Chondrocyte (in vitro differentiated cells): ENCODE measurements around the gene FOXD1. TPM values are rescaled to one million over a fixed set of nuclear protein-coding genes. Genes with fewer than 3 reads are reported as not detected.
"Not testable (repeated sequence)": the region's sequence is repeated elsewhere in the genome, so short reads cannot be mapped to it uniquely, and the experiment has no call there.

Experiments used
- DNase-seq: peaks from one replicate; pipeline ENCODE4 v3.0.0; 2021; ENCODE audit warnings: mixed read lengths, low spot score
- H3K27ac Mint-ChIP-seq: one replicate; pipeline ENCODE4 v1.8.0; 2021; ENCODE audit warnings: mild to moderate bottlenecking, moderate library complexity, mixed read lengths; ENCODE audit not compliant: unreplicated experiment
- H3K27me3 Mint-ChIP-seq: 2 replicates; pipeline ENCODE4 v1.8.0; 2021; ENCODE audit warnings: low read depth, mixed read lengths
- H3K36me3 Mint-ChIP-seq: 2 replicates; pipeline ENCODE4 v1.8.0; 2021; ENCODE audit warnings: low read depth, mixed read lengths
- H3K4me1 Mint-ChIP-seq: 2 replicates; pipeline ENCODE4 v1.8.0; 2021; ENCODE audit warnings: low read depth, mild to moderate bottlenecking, mixed read lengths
- H3K4me3 Mint-ChIP-seq: one replicate; pipeline ENCODE4 v1.8.0; 2021; ENCODE audit warnings: mild to moderate bottlenecking, moderate library complexity, mixed read lengths; ENCODE audit not compliant: unreplicated experiment
- H3K9me3 Mint-ChIP-seq: 2 replicates; pipeline ENCODE4 v1.8.0; 2021; ENCODE audit warnings: low read depth, mixed read lengths
- total RNA-seq: library from RNA; stranded (reverse); gene quantifications from 3 replicates; pipeline ENCODE4 v1.2.1, GENCODE V29; 2021
- TF ChIP-seq, protein P1 (sequence below): fragments of 200-600 bp; sonication (generic); IDR thresholded peaks from 2 replicates; pipeline ENCODE4 v1.5.0; 2021; ENCODE audit warnings: antibody characterized with exemption, mild to moderate bottlenecking, moderate library complexity

The FOXD1 gene
- total RNA-seq, 1 donor from 2014 or later, result 28.6 TPM

DNA sequence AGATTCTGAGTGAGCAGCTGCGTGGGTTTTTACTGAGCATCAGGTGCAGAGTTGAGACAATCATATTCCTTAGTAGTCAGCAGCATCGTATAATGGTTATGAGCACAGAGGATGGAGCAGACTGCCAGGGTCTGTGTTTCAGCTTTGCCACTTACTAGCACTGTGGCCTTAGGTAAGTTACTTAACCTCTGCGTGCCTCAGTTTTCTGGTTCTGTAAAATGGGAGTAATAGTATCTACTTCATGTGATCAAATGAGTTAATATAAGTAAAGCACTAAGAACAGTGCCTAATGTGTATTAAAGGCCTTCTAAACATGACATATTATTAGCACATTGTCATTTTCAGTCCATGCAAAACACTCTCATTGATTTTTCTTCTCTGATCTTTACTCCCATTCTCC is 44.8 kb upstream of the FOXD1 start:
- Mint-ChIP-seq H3K4me3 (no peak overlapping the region), H3K36me3 (no peaks in the 10 kb centered on the region), H3K4me1 (peaks cover 26% of the 10 kb centered on the region), H3K27me3 (peaks cover 3% of the 10 kb centered on the region), H3K9me3 (no peaks in the 10 kb centered on the region), H3K27ac (no peak overlapping the region)
- no peak for DNase-seq
- TF ChIP-seq, protein P1, sequence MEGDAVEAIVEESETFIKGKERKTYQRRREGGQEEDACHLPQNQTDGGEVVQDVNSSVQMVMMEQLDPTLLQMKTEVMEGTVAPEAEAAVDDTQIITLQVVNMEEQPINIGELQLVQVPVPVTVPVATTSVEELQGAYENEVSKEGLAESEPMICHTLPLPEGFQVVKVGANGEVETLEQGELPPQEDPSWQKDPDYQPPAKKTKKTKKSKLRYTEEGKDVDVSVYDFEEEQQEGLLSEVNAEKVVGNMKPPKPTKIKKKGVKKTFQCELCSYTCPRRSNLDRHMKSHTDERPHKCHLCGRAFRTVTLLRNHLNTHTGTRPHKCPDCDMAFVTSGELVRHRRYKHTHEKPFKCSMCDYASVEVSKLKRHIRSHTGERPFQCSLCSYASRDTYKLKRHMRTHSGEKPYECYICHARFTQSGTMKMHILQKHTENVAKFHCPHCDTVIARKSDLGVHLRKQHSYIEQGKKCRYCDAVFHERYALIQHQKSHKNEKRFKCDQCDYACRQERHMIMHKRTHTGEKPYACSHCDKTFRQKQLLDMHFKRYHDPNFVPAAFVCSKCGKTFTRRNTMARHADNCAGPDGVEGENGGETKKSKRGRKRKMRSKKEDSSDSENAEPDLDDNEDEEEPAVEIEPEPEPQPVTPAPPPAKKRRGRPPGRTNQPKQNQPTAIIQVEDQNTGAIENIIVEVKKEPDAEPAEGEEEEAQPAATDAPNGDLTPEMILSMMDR, result no peak

DNA sequence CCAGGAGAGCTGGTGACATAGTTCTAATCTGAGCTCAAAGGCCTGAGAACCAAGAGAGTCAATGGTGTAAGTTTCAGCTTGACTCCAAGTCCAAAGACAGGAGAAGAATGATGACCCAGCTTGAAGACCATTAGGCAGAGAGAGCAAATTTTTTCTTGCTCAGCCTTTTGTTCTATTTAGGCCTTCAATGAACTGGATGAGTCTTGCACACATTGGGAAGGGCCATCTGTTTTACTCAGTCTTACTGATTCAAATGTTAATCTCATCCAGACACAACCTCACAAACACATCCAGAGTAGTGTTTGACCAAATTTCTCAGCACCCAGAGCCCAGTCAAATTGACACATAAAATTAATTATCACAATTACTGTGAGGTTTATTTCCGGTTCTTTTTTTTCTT is 42.6 kb upstream of the FOXD1 start:
- TF ChIP-seq, protein P1, result no peak
- Mint-ChIP-seq H3K27me3 (peaks cover 3% of the 10 kb centered on the region), H3K4me3 (no peak overlapping the region), H3K27ac (no peak overlapping the region), H3K4me1 (peaks cover 14% of the 10 kb centered on the region), H3K9me3 (no peaks in the 10 kb centered on the region), H3K36me3 (no peaks in the 10 kb centered on the region)
- DNase-seq, result no peak

DNA sequence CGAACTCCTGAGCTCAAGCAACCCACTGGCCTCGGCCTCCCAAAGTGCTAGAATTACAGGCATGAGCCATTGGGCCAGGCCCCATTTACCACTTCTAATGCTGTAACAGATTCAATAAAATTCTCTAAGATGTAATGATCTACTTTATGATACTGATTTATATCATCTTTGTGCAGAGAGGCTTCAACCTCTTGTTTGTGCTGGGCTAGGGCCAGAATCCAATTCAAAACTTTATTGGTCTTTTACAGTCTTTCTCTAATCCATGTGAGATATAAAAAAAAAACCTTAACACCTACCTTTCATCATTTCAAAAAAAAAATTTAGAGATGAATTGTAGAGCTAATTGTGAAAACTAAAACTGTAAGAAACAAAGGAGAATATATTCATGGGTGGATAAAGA is 41.5 kb upstream of the FOXD1 start:
- H3K27ac Mint-ChIP-seq, result no peak overlapping the region
- DNase-seq, result no peak
- H3K4me1 Mint-ChIP-seq, result peaks cover 10% of the 10 kb centered on the region
- H3K9me3 Mint-ChIP-seq, result no peaks in the 10 kb centered on the region
- peaks cover 3% of the 10 kb centered on the region for H3K27me3 Mint-ChIP-seq
- no peak overlapping the region for H3K4me3 Mint-ChIP-seq
- H3K36me3 Mint-ChIP-seq, result no peaks in the 10 kb centered on the region
- TF ChIP-seq, protein P1, result no peak

GRCh38 chr5:73488806-73489205 is 40.2 kb upstream of the FOXD1 start:
- TF ChIP-seq, protein P1, result no peak
- Mint-ChIP-seq H3K4me3 (no peak overlapping the region), H3K4me1 (no peaks in the 10 kb centered on the region), H3K27me3 (peaks cover 3% of the 10 kb centered on the region), H3K9me3 (no peaks in the 10 kb centered on the region), H3K27ac (no peak overlapping the region), H3K36me3 (no peaks in the 10 kb centered on the region)
- no peak for DNase-seq

GRCh38 chr5:73487815-73488214 is 39.2 kb upstream of the FOXD1 start:
- Mint-ChIP-seq H3K27me3 (peaks cover 3% of the 10 kb centered on the region), H3K27ac (no peak overlapping the region), H3K4me3 (no peak overlapping the region), H3K9me3 (no peaks in the 10 kb centered on the region), H3K4me1 (no peaks in the 10 kb centered on the region), H3K36me3 (no peaks in the 10 kb centered on the region)
- DNase-seq, result no peak
- TF ChIP-seq, protein P1, result no peak

GRCh38 chr5:73487257-73487656 is 38.7 kb upstream of the FOXD1 start:
- H3K27ac Mint-ChIP-seq, H3K9me3 Mint-ChIP-seq, H3K4me3 Mint-ChIP-seq, H3K27me3 Mint-ChIP-seq, H3K4me1 Mint-ChIP-seq, DNase-seq, H3K36me3 Mint-ChIP-seq: not testable (repeated sequence)
